NCI-H128 (cell line): Measurements from ENCODE around the gene FRY.

Source experiments
- DNase-seq: peaks from one replicate; lab custom pipeline; 2025; ENCODE audit not compliant: unreplicated experiment; lab: John Stamatoyannopoulos, UW

FRY gene

GRCh38 chr13:32016119-32016518 lies 15.5 kb upstream of the FRY start:
- DNase-seq = no peak

GRCh38 chr13:32016631-32017030 lies 14.9 kb upstream of the FRY start:
- DNase-seq = no peak

- no peak for DNase-seq
Observed at GRCh38 chr13:32017474-32017873, 14.1 kb upstream of the FRY start.

GRCh38 chr13:32019612-32020233 lies 11.9 kb upstream of the FRY start:
- no peak for DNase-seq

- no peak for DNase-seq
Observed at GRCh38 chr13:32021785-32022184, 9.8 kb upstream of the FRY start.

GRCh38 chr13:32022311-32022710 lies 9.3 kb upstream of the FRY start:
- no peak for DNase-seq

- DNase-seq = no peak
Observed at GRCh38 chr13:32023096-32023495, 8.5 kb upstream of the FRY start.

GRCh38 chr13:32023698-32024097 lies 7.9 kb upstream of the FRY start:
- DNase-seq = no peak

- no peak for DNase-seq
Observed at GRCh38 chr13:32024750-32025149, 6.8 kb upstream of the FRY start.

- DNase-seq = peak; percentile 26
Observed at GRCh38 chr13:32025730-32026129, 5.8 kb upstream of the FRY start.

GRCh38 chr13:32026623-32027022 lies 5.0 kb upstream of the FRY start:
- DNase-seq = no peak

GRCh38 chr13:32028711-32029110 lies 2.9 kb upstream of the FRY start:
- DNase-seq = peak; percentile 47

- no peak for DNase-seq
Observed at GRCh38 chr13:32029684-32030083, 1.9 kb upstream of the FRY start.

GRCh38 chr13:32031815-32032370 lies 319 bp downstream of the FRY start:
- DNase-seq = no peak

GRCh38 chr13:32032759-32033158 lies 1.2 kb downstream of the FRY start:
- DNase-seq = no peak

GRCh38 chr13:32033744-32034143 lies 2.2 kb downstream of the FRY start:
- DNase-seq = no peak

- DNase-seq = no peak
Observed at GRCh38 chr13:32035716-32036115, 4.1 kb downstream of the FRY start.

- no peak for DNase-seq
Observed at GRCh38 chr13:32036126-32036695, 4.6 kb downstream of the FRY start.

GRCh38 chr13:32036757-32037156 lies 5.2 kb downstream of the FRY start:
- no peak for DNase-seq

GRCh38 chr13:32037471-32037870 lies 5.9 kb downstream of the FRY start:
- DNase-seq = no peak

- DNase-seq = no peak
Observed at GRCh38 chr13:32038343-32038742, 6.8 kb downstream of the FRY start.

GRCh38 chr13:32039056-32039455 lies 7.5 kb downstream of the FRY start:
- no peak for DNase-seq

- no peak for DNase-seq
Observed at GRCh38 chr13:32039528-32039927, 8.0 kb downstream of the FRY start.
